ENCODE results near the gene CA11.

The CA11 gene

DNA sequence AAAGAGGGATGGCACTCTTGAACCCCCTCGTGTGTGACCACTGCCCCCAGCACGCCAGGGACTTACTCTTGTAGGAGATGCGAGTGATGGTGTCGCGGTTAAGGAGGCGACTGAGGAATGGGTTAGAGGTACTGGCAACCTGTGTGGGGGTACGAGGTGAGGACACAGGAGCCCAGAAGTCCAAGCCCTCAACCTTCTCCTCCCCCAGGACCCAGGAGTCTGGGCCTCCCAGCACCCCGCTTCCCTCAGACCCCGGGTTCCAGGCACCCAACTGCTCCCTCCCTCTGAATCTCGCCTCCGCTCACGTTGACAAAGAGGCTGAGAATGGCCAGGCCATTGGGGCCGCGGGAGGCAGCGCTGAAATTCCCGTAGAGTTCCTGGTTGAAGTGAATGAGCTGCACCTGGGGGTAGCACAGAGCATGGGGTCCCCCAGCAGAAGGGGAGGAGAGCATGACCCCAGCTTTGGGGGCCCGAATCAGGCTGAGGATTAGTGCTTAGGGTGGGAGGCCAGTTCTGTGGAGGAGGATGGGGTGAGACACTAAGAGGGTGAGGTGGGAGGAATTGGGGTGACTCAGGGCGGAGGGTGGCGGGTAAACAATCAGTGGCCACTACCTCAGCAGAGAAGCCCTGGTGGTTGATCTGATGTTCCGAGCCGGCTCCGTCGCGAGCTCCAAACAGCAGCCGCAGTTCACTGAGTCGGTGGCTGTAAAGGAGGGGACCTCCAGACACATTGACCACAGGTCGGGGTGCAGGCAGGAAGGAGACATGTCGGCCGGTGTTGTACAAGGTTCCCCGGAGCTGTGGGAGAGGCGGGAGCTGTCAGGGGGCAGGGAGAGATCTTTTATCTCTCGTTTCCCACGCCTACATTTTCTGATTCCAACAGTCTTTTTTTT, 6.3 kb downstream of the CA11 start:
- peaks cover 5 to 33% (median 29%) of the 10 kb centered on the region in 4 donors for H3K4me1 ChIP-seq
- H3K27me3 ChIP-seq: no peaks in the 10 kb centered on the region
- TF ChIP-seq, protein P1, sequence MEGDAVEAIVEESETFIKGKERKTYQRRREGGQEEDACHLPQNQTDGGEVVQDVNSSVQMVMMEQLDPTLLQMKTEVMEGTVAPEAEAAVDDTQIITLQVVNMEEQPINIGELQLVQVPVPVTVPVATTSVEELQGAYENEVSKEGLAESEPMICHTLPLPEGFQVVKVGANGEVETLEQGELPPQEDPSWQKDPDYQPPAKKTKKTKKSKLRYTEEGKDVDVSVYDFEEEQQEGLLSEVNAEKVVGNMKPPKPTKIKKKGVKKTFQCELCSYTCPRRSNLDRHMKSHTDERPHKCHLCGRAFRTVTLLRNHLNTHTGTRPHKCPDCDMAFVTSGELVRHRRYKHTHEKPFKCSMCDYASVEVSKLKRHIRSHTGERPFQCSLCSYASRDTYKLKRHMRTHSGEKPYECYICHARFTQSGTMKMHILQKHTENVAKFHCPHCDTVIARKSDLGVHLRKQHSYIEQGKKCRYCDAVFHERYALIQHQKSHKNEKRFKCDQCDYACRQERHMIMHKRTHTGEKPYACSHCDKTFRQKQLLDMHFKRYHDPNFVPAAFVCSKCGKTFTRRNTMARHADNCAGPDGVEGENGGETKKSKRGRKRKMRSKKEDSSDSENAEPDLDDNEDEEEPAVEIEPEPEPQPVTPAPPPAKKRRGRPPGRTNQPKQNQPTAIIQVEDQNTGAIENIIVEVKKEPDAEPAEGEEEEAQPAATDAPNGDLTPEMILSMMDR (IDR thresholded peaks at IDR 0.05): no peak
- no peak overlapping the region for H3K27ac ChIP-seq
- DNase-seq: no peak
- no peak overlapping the region for H3K4me3 ChIP-seq
- intact Hi-C loops (cut with DNase I; ENCODE audit: low total_unique reads): loop anchor here (10.0 kb wide), 2 partner anchors 195 to 355 kb away; partner anchors contain the start of genes GYS1, HSD17B14 and RUVBL2
- no peaks in the 10 kb centered on the region for H3K9me3 ChIP-seq
- no peaks in the 10 kb centered on the region for H3K36me3 ChIP-seq

DNA sequence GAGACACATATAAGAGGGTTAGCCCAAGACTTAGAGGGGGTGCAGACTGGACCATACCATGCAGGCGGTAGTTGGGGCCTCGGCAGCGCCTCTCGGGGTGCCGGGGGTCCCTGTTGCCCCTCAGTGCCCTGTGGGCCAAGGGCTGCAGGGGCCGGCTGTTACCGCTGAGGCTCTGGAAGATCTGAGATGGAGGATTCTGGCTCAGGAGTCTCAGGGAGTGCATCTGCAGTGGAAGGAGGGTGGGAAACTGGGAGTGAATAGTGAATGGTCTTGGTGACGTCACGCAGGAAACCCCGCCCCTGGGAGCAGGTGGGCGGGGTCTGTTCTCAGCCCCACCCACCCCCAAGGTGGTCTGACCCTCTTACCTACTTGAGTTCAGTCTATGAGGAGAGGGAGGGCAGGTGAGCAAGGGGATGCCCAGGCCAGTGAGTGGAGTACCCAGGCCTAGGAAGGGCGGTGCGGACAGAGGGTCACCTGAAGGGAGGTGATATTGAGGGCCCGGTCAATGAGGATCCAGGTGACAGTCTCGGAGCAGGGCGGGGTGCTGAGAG, 7.1 kb downstream of the CA11 start:
- TF ChIP-seq, protein P1 (IDR thresholded peaks at IDR 0.05): no peak
- Histone ChIP-seq H3K4me3 (peak overlapping the region; percentile 73 to 75), H3K9me3 (no peaks in the 10 kb centered on the region), H3K36me3 (no peaks in the 10 kb centered on the region), H3K27me3 (no peaks in the 10 kb centered on the region), H3K27ac (peak overlapping the region; percentile 91 to 96), H3K4me1 (peaks cover 5 to 39% (median 31%) of the 10 kb centered on the region in 4 donors)
- intact Hi-C loops (cut with DNase I; ENCODE audit: low total_unique reads): no loop called here
- DNase-seq: peak in 1 of 2 donors; percentile 73

DNA sequence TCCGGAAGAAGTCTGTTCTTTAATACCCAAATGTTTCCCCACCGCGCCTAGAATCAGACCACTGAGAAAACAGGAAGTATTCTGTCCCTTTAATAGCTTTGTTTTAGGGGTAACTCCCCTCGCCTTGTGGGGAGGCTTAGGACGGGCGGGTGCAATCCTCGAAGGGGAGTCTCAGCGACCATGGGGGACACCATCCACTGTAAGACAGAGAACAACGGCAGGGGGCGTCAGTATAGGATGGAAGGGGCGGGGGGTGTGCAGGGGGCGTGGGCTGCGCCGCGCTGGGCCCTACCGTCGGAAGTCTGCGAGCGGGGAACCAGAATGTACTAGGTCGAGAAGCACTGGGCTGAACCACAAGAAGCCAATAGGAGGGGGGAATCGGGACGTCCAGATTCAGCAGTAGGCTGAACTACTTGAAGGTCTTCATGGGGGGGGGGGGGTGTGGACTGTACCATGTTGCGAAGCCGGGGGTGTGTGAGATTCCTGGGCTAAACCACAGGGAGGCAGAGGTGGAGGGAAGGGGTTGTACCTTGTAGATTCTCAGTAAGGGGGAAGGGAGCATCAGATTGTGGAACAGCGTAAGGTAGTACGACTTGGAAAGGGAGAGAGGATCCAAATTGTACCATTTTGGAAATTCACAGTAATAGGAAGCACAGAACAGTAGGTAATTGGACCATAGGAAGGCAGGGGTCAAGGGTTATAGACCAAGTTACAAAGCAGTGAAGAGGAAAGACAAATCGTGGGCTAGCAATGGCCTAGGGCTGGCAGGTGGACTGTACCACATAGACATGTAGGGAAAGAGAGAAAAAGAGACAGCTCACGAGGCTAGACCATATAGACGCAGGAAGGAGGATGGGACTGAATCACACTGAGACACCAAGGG, 7.8 kb downstream of the CA11 start:
- Histone ChIP-seq H3K4me1 (peaks cover 5 to 46% (median 39%) of the 10 kb centered on the region in 4 donors), H3K27me3 (no peaks in the 10 kb centered on the region), H3K36me3 (no peaks in the 10 kb centered on the region), H3K27ac (peak overlapping the region; percentile 91 to 96), H3K4me3 (peak overlapping the region; percentile 73 to 75), H3K9me3 (no peaks in the 10 kb centered on the region)
- TF ChIP-seq, protein P1 (IDR thresholded peaks at IDR 0.05): peak in 1 of 2 experiments; percentile 31
- intact Hi-C loops (cut with DNase I; ENCODE audit: low total_unique reads): no loop called here
- peak; percentile 87 to 93 for DNase-seq

DNA sequence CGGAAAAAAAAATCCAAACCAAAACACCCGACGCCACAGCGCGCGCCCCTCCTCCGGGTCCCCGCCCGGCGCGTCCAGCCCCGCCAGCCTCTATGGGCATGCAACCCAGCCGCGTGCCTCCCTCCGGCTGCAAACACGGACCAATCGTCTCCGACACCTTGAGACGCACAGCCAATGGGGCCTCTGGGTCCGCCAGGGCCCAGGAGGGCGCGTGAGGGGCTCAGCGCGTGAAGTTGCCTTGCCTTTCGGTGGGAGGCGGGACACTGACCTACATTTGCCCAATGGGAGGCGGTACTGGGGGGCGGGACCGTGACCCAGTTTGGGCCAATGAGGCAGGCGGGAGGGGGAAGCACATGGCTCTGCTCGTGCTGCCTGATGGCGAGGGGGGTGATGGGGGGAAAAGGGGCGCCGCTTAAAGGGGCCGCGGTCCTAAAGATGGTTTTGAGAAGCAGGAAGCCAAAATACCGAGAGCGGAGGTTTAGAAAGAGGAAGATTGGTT, 8.5 kb downstream of the CA11 start:
- TF ChIP-seq, protein P1 (IDR thresholded peaks at IDR 0.05): no peak
- intact Hi-C loops (cut with DNase I; ENCODE audit: low total_unique reads): no loop called here
- no peaks in the 10 kb centered on the region for H3K27me3 ChIP-seq
- peak overlapping the region; percentile 91 to 96 for H3K27ac ChIP-seq
- peak; percentile 99 to 100 for DNase-seq
- H3K4me1 ChIP-seq: peaks cover 5 to 53% (median 42%) of the 10 kb centered on the region in 4 donors
- H3K4me3 ChIP-seq: peak overlapping the region; percentile 73 to 75
- H3K36me3 ChIP-seq: peaks cover 0 to 4% (median 0%) of the 10 kb centered on the region in 3 donors
- no peaks in the 10 kb centered on the region for H3K9me3 ChIP-seq

DNA sequence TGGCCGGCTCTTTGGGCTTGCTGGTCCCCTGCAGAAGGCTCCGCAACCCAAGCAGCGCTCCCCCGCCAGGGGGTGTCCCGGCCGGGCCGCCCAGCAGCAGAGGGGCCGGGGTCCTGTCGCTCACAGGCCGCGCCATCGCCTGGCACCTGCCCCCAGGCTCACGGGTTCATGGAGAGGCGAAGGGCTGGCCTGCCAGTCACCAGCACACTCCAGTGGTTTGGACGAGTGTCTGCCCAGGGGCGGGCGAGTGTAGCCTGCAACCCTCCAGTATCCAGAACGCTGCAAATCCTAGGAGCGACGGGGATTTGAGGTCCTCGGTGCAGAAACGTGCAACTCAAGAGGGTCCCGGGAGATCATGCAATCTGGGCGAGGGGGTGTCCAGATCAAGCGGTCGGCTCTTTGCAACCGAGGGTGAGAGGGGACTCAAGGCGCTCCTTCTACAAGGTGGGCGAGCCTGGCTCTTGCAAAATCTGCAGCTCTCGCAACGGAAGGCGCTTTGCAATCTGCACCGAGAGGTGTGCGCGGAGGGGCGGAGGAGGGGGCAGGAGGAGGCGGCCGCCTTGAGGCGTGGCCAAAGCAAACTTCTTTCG, 9.0 kb downstream of the CA11 start, which contains the start of gene DBP:
TSS of gene DBP (minus strand) at position 521 of the 590 bp plus-strand sequence. CDS start at position 136, 385 bp downstream.
- Histone ChIP-seq H3K4me1 (peaks cover 5 to 54% (median 42%) of the 10 kb centered on the region in 4 donors), H3K9me3 (no peaks in the 10 kb centered on the region), H3K36me3 (peaks cover 0 to 6% (median 0%) of the 10 kb centered on the region in 3 donors), H3K4me3 (peak within 1 kb of the TSS; percentile 73 to 75), H3K27me3 (no peaks in the 10 kb centered on the region), H3K27ac (peak within 1 kb of the TSS; percentile 91 to 96)
- intact Hi-C loops (cut with DNase I; ENCODE audit: low total_unique reads): no loop called here
- DNase-seq: peak; percentile 63 to 87
- TF ChIP-seq, protein P1 (IDR thresholded peaks at IDR 0.05): peak; percentile 8 to 20
